ENCODE results near the gene ERP44.

ERP44 gene

GRCh38 chr9:100020121-100020795 is 78.5 kb downstream of the ERP44 start:
- no peak overlapping the region for H3K4me3 ChIP-seq (ENCODE audit: low read depth, low read length)
- TF ChIP-seq CTCF (IDR thresholded peaks at IDR 0.05; ENCODE audit: low read depth, low read length, missing control alignments), result no peak
- DNase-seq (ENCODE audit: low read depth), result peak; percentile 41
- in situ Hi-C loops (cut with HindIII; ENCODE audit: low sequenced_read_pairs), result no loop called here

GRCh38 chr9:100019541-100019940 is 79.3 kb downstream of the ERP44 start:
- no peak overlapping the region for H3K4me3 ChIP-seq (ENCODE audit: low read depth, low read length)
- in situ Hi-C loops (cut with HindIII; ENCODE audit: low sequenced_read_pairs), result no loop called here
- no peak for DNase-seq (ENCODE audit: low read depth)
- no peak for TF ChIP-seq CTCF (IDR thresholded peaks at IDR 0.05; ENCODE audit: low read depth, low read length, missing control alignments)

GRCh38 chr9:100014846-100015245 is 84.0 kb downstream of the ERP44 start:
- in situ Hi-C loops (cut with HindIII; ENCODE audit: low sequenced_read_pairs), result no loop called here
- TF ChIP-seq CTCF (IDR thresholded peaks at IDR 0.05; ENCODE audit: low read depth, low read length, missing control alignments), result no peak
- H3K4me3 ChIP-seq (ENCODE audit: low read depth, low read length), result no peak overlapping the region
- DNase-seq (ENCODE audit: low read depth), result no peak

DNA sequence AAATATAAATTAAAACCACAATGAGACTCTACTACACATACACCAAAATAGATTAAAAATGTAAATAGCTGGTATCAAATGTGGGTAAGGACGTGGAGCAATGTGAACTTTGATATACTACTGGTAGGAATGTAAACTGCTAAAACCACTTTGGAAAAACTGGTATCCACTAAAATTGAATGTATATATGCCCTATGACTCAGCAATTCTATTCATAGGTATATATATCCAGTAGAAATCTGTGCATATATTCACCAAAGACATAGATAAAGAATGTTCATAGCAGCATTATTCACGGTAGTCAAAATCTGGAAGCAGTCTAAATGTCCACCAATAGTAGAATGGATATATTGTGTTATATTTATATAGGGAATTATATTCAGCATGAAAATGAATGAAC is 85.2 kb downstream of the ERP44 start:
- TF ChIP-seq CTCF (IDR thresholded peaks at IDR 0.05; ENCODE audit: low read depth, low read length, missing control alignments), result no peak
- H3K4me3 ChIP-seq (ENCODE audit: low read depth, low read length), result no peak overlapping the region
- in situ Hi-C loops (cut with HindIII; ENCODE audit: low sequenced_read_pairs), result no loop called here
- DNase-seq (ENCODE audit: low read depth), result no peak

GRCh38 chr9:100012279-100012678 is 86.5 kb downstream of the ERP44 start:
- in situ Hi-C loops (cut with HindIII; ENCODE audit: low sequenced_read_pairs), result no loop called here
- no peak overlapping the region for H3K4me3 ChIP-seq (ENCODE audit: low read depth, low read length)
- no peak for DNase-seq (ENCODE audit: low read depth)
- no peak for TF ChIP-seq CTCF (IDR thresholded peaks at IDR 0.05; ENCODE audit: low read depth, low read length, missing control alignments)

DNA sequence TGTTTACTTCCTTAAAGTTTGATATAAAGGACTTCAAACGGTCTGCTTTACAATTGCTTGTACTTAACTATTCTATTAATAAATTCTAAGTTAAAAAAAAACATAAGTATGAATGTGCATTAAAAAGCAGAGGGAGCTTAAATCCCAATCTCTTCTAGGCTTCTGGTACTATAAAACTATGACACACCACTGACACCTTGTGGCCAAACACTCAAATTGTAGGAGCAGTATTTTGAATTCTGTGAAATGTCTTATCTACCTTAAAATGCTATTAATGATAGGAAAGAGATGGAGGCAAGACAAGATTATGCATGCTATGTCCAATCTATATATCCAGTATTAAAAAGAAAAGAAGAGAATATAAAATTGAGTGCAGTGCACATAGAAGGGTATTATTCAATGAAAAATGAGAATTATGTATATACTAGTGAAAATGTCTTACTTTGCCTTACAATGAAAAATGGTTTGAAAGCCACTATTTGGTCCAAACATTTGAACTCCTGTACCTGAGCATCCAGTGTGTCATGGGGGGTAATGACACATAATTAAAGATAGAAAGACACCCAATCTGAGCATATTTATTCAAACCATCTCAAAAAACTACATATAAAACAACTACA is 87.6 kb downstream of the ERP44 start:
- DNase-seq (ENCODE audit: low read depth), result peak; percentile 23
- in situ Hi-C loops (cut with HindIII; ENCODE audit: low sequenced_read_pairs), result no loop called here
- peak; percentile 30 for TF ChIP-seq CTCF (IDR thresholded peaks at IDR 0.05; ENCODE audit: low read depth, low read length, missing control alignments)
- H3K4me3 ChIP-seq (ENCODE audit: low read depth, low read length), result no peak overlapping the region
